CD4-positive, alpha-beta memory T cell (primary cell): ENCODE data around the gene ZFYVE16. TPM values are rescaled to one million over a fixed set of nuclear protein-coding genes. Genes with fewer than 3 reads are reported as not detected.
A peak's percentile ranks its signal among the peaks of the same experiment; 100 is the strongest.

Source experiments
- CTCF ChIA-PET: fragments of 350-600 bp; sonication (Branson Sonifier 250); formaldehyde crosslinking; loops from one replicate; lab custom pipeline; 2021; ENCODE audit warnings: inconsistent platforms; ENCODE audit not compliant: partially characterized antibody; lab: Charles Lee
- POLR2A ChIA-PET: fragments of 350-600 bp; sonication (Branson Sonifier 250); formaldehyde crosslinking; loops from one replicate; lab custom pipeline; 2021; ENCODE audit not compliant: partially characterized antibody; lab: Charles Lee
- DNase-seq, 5 donors: peaks; one replicate each; pipeline versions ENCODE4 v3.0.0 to v3.0.0-alpha.2; 2020 to 2022; ENCODE audit warnings: mixed read lengths in 1 of 5
- H3K27ac ChIP-seq: one replicate; pipeline ENCODE4 v1.7.0; 2013; ENCODE audit warnings: low read depth, low read length
- H3K27me3 ChIP-seq: 2 replicates; pipeline ENCODE4 v1.7.0; 2013; ENCODE audit warnings: mild to moderate bottlenecking, low read length, moderate library complexity; ENCODE audit not compliant: insufficient read depth
- H3K36me3 ChIP-seq: 2 replicates; pipeline ENCODE4 v1.7.0; 2013; ENCODE audit warnings: mild to moderate bottlenecking, low read length, moderate library complexity; ENCODE audit not compliant: insufficient read depth
- H3K4me1 ChIP-seq: 2 replicates; pipeline ENCODE4 v1.7.0; 2013; ENCODE audit warnings: mild to moderate bottlenecking, low read length, moderate library complexity; ENCODE audit not compliant: insufficient read depth
- H3K4me3 ChIP-seq, 2 donors: one replicate each; pipeline ENCODE4 v1.7.0; 2013; ENCODE audit warnings: low read length in 2 of 2, mild to moderate bottlenecking in 1 of 2
- H3K9me3 ChIP-seq, 2 donors: one replicate each; pipeline ENCODE4 v1.7.0; 2013; ENCODE audit warnings: low read length in 2 of 2, control low read depth in 1 of 2; ENCODE audit not compliant: control insufficient read depth in 1 of 2
- H3K27ac Mint-ChIP-seq, 7 donors: one replicate each; pipeline ENCODE4 v1.8.0; 2020 to 2021; ENCODE audit warnings: mixed read lengths in 7 of 7, mild to moderate bottlenecking in 6 of 7, inconsistent platforms in 3 of 7, moderate library complexity in 3 of 7
- H3K27me3 Mint-ChIP-seq, 2 donors: one replicate each; pipeline ENCODE4 v1.8.0; 2020 to 2021; ENCODE audit warnings: mixed read lengths in 2 of 2
- H3K36me3 Mint-ChIP-seq, 2 donors: one replicate each; pipeline ENCODE4 v1.8.0; 2020 to 2021; ENCODE audit warnings: mixed read lengths in 2 of 2, inconsistent platforms in 1 of 2, mild to moderate bottlenecking in 1 of 2
- H3K4me1 Mint-ChIP-seq, 4 donors: one replicate each; pipeline ENCODE4 v1.8.0; 2020 to 2021; ENCODE audit warnings: mixed read lengths in 4 of 4, mild to moderate bottlenecking in 1 of 4
- H3K4me3 Mint-ChIP-seq, 8 donors: one replicate each; pipeline ENCODE4 v1.8.0; 2020 to 2021; ENCODE audit warnings: mixed read lengths in 8 of 8, mild to moderate bottlenecking in 7 of 8, moderate library complexity in 6 of 8, inconsistent platforms in 3 of 8
- H3K9me3 Mint-ChIP-seq, 8 donors: one replicate each; pipeline ENCODE4 v1.8.0; 2020 to 2021; ENCODE audit warnings: mixed read lengths in 8 of 8, mild to moderate bottlenecking in 5 of 8, inconsistent platforms in 3 of 8, moderate library complexity in 1 of 8
- intact Hi-C: fragments of 100-400 bp; cut with micrococcal nuclease; formaldehyde crosslinking; loops from one replicate; pipeline ENCODE4 v1.15.1; 2023
- polyA plus RNA-seq, 2 donors: library from polyadenylated mRNA; unstranded; fragments of 300-500 nt; fragmentation: Illumina TruSeq; gene quantifications; one replicate each; pipeline ENCODE4 v1.2.3, GENCODE V29; 2021
- total RNA-seq, 2 experiments: library from RNA; stranded (reverse); gene quantifications; one replicate each; pipeline ENCODE4 v1.2.3, GENCODE V29; 2021

Gene ZFYVE16
- total and polyA plus RNA-seq, 4 experiments from 2014 or later = 2.5 to 25.3 (median 14.9) TPM

DNA sequence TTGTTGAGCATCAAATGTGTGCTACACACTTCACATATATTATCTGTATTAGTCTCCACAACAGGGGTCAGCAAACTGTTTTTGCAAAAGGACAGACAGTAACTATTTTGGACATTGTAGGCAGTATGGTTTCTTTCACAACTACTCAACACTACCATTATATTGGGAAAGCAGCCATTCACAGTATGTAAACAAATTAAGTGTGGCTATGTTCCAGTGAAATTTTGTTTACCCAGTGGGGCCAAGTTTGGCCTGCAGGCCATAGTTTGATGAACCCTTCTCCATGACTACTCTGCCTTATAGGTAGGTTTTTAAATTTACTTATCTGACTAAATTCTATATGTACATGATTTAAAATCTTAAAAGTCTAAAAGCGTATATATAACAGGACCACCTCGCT lies 67.1 kb downstream of the ZFYVE16 start:
- no peak for DNase-seq
- H3K9me3 Mint-ChIP-seq = peaks cover 0 to 19% (median 12%) of the 10 kb centered on the region in 8 donors

DNA sequence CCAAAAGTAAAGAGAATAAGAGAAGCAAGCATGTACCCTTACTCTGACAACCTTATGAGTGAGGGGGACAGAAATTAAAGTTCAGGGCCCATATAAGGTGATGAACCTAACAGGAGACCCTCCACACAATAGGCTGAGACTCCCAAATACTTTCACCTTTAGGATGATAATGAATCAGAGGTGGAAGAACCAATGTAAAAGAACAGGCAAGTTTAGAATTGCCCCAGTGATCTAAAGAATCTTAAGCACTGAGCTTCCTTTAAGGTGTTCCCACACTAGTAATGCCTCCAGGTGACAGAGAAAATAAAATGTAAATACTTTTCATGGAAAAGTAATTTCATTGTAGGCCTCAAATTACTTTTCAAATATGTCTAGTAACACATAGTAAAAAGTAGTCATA lies 71.8 kb downstream of the ZFYVE16 start:
- peaks cover 0 to 30% (median 16%) of the 10 kb centered on the region in 8 donors for H3K9me3 Mint-ChIP-seq
- H3K4me3 ChIP-seq = no peak overlapping the region
- H3K27ac Mint-ChIP-seq = no peak overlapping the region
- DNase-seq = no peak
- H3K27me3 ChIP-seq = no peaks in the 10 kb centered on the region
- H3K9me3 ChIP-seq = no peaks in the 10 kb centered on the region
- H3K27me3 Mint-ChIP-seq = no peaks in the 10 kb centered on the region
- ChIA-PET CTCF (interaction anchor here (2.2 kb wide), 1 partner anchor 12 kb away, joined by 10 read pairs; no protein-coding TSS in a partner anchor), POLR2A (no interaction called here)
- no peak overlapping the region for H3K4me3 Mint-ChIP-seq
- no peak overlapping the region for H3K27ac ChIP-seq
- no peaks in the 10 kb centered on the region for H3K36me3 ChIP-seq
- H3K4me1 ChIP-seq = no peaks in the 10 kb centered on the region
- H3K4me1 Mint-ChIP-seq = no peaks in the 10 kb centered on the region
- H3K36me3 Mint-ChIP-seq = peaks cover 33 to 50% of the 10 kb centered on the region in 2 donors
- intact Hi-C loops = loop anchor here (10.0 kb wide), 1 partner anchor 825 kb away; the partner anchor contains the start of gene ZCCHC9

More for the DNA sequence above, 67.1 kb downstream of the ZFYVE16 start:
- Mint-ChIP-seq H3K4me3 (no peak overlapping the region), H3K4me1 (no peaks in the 10 kb centered on the region), H3K36me3 (peaks cover 54 to 71% of the 10 kb centered on the region in 2 donors), H3K27me3 (no peaks in the 10 kb centered on the region), H3K27ac (no peak overlapping the region)
- ChIA-PET POLR2A (no interaction called here), CTCF (no interaction called here)
- Histone ChIP-seq H3K27me3 (no peaks in the 10 kb centered on the region), H3K36me3 (no peaks in the 10 kb centered on the region), H3K4me1 (no peaks in the 10 kb centered on the region), H3K27ac (no peak overlapping the region), H3K4me3 (no peak overlapping the region), H3K9me3 (no peaks in the 10 kb centered on the region)
- intact Hi-C loops = no loop called here

- Mint-ChIP-seq H3K27ac (no peak overlapping the region), H3K36me3 (peaks cover 26 to 44% of the 10 kb centered on the region in 2 donors), H3K4me3 (no peak overlapping the region), H3K9me3 (peaks cover 0 to 35% (median 16%) of the 10 kb centered on the region in 8 donors), H3K27me3 (no peaks in the 10 kb centered on the region), H3K4me1 (no peaks in the 10 kb centered on the region)
- POLR2A ChIA-PET = interaction anchor here (0.6 kb wide), 1 partner anchor 175 kb away, joined by 6 read pairs; no protein-coding TSS in a partner anchor
- CTCF ChIA-PET = interaction anchor here (0.9 to 2.2 kb wide), 4 partner anchors 13 to 187 kb away, joined by 3 to 10 read pairs (median 4); no protein-coding TSS in a partner anchor
- Histone ChIP-seq H3K9me3 (no peaks in the 10 kb centered on the region), H3K27me3 (no peaks in the 10 kb centered on the region), H3K4me3 (no peak overlapping the region), H3K4me1 (no peaks in the 10 kb centered on the region), H3K27ac (no peak overlapping the region), H3K36me3 (no peaks in the 10 kb centered on the region)
- no peak for DNase-seq
- intact Hi-C loops = loop anchor here (10.0 kb wide), 1 partner anchor 824 kb away; the partner anchor contains the start of gene ZCCHC9
These were observed 72.5 kb downstream of the ZFYVE16 start for GRCh38 chr5:80480354-80480753.

GRCh38 chr5:80481019-80481893 lies 73.4 kb downstream of the ZFYVE16 start:
- Mint-ChIP-seq H3K4me3 (no peak overlapping the region), H3K27me3 (no peaks in the 10 kb centered on the region), H3K4me1 (peaks cover 0 to under 1% (median under 1%) of the 10 kb centered on the region in 4 donors), H3K36me3 (peaks cover 21 to 37% of the 10 kb centered on the region in 2 donors), H3K9me3 (peaks cover 0 to 37% (median 16%) of the 10 kb centered on the region in 8 donors), H3K27ac (no peak overlapping the region)
- H3K36me3 ChIP-seq = no peaks in the 10 kb centered on the region
- H3K9me3 ChIP-seq = no peaks in the 10 kb centered on the region
- no peaks in the 10 kb centered on the region for H3K27me3 ChIP-seq
- peak in 4 of 5 donors; percentile 16 to 31 (median 23) for DNase-seq
- intact Hi-C loops = loop anchor here (1.0 to 10.0 kb wide), 3 partner anchors 191 to 824 kb away; partner anchors contain the start of gene ZCCHC9
- H3K4me3 ChIP-seq = no peak overlapping the region
- no peak overlapping the region for H3K27ac ChIP-seq
- ChIA-PET POLR2A (interaction anchor here (0.6 kb wide), 1 partner anchor 174 kb away, joined by 6 read pairs; no protein-coding TSS in a partner anchor), CTCF (interaction anchor here (0.7 to 2.2 kb wide), 9 partner anchors 12 to 191 kb away, joined by 3 to 10 read pairs (median 3); no protein-coding TSS in a partner anchor)
- H3K4me1 ChIP-seq = no peaks in the 10 kb centered on the region

- intact Hi-C loops = loop anchor here (10.0 kb wide), 1 partner anchor 822 kb away; the partner anchor contains the start of gene ZCCHC9
- peaks cover 6 to 12% (median 9%) of the 10 kb centered on the region in 4 donors for H3K4me1 Mint-ChIP-seq
- H3K36me3 ChIP-seq = no peaks in the 10 kb centered on the region
These were observed 74.7 kb downstream of the ZFYVE16 start for GRCh38 chr5:80482578-80482977.

GRCh38 chr5:80483636-80484232 lies 75.9 kb downstream of the ZFYVE16 start:
- no peak overlapping the region for H3K4me3 Mint-ChIP-seq
- peaks cover 15 to 26% of the 10 kb centered on the region in 2 donors for H3K36me3 Mint-ChIP-seq
- Histone ChIP-seq H3K4me3 (no peak overlapping the region), H3K4me1 (peaks cover 15% of the 10 kb centered on the region), H3K36me3 (no peaks in the 10 kb centered on the region), H3K27me3 (no peaks in the 10 kb centered on the region), H3K9me3 (no peaks in the 10 kb centered on the region), H3K27ac (no peak overlapping the region)
- H3K27me3 Mint-ChIP-seq = peaks cover 4 to 8% of the 10 kb centered on the region in 2 donors
- ChIA-PET POLR2A (no interaction called here), CTCF (no interaction called here)
- no peak for DNase-seq
- peaks cover 0 to 42% (median 17%) of the 10 kb centered on the region in 8 donors for H3K9me3 Mint-ChIP-seq
- peaks cover 7 to 20% (median 14%) of the 10 kb centered on the region in 4 donors for H3K4me1 Mint-ChIP-seq
- intact Hi-C loops = loop anchor here (10.0 kb wide), 1 partner anchor 821 kb away; the partner anchor contains the start of gene ZCCHC9
- no peak overlapping the region for H3K27ac Mint-ChIP-seq

More at GRCh38 chr5:80482578-80482977, 74.7 kb downstream of the ZFYVE16 start:
- H3K27ac ChIP-seq = no peak overlapping the region
- H3K9me3 ChIP-seq = no peaks in the 10 kb centered on the region
- no peak overlapping the region for H3K4me3 Mint-ChIP-seq
- no peak for DNase-seq
- H3K4me3 ChIP-seq = no peak overlapping the region
- peaks cover 6% of the 10 kb centered on the region for H3K4me1 ChIP-seq
- H3K36me3 Mint-ChIP-seq = peaks cover 17 to 33% of the 10 kb centered on the region in 2 donors
- H3K9me3 Mint-ChIP-seq = peaks cover 0 to 42% (median 17%) of the 10 kb centered on the region in 8 donors
- peaks cover 4 to 8% of the 10 kb centered on the region in 2 donors for H3K27me3 Mint-ChIP-seq
- no peaks in the 10 kb centered on the region for H3K27me3 ChIP-seq
- ChIA-PET CTCF (no interaction called here), POLR2A (no interaction called here)
- no peak overlapping the region for H3K27ac Mint-ChIP-seq
